Fibroblast of mammary gland (primary cell): ENCODE measurements around the gene EGLN1.

Experiments used
- DNase-seq: peaks from one replicate; pipeline ENCODE4 v3.0.0-alpha.2; 2010; ENCODE audit warnings: low read depth
- H3K4me3 ChIP-seq: 2 replicates; pipeline ENCODE4 v1.5.1; 2011; ENCODE audit warnings: low read depth, mild to moderate bottlenecking, low read length, moderate library complexity; ENCODE audit not compliant: control insufficient read depth
- TF ChIP-seq, protein P1 (sequence below): conservative IDR thresholded peaks from 2 replicates; pipeline ENCODE4 v1.5.1; 2011; ENCODE audit warnings: low read depth, low read length, inconsistent platforms; ENCODE audit not compliant: control insufficient read depth, insufficient read depth

The EGLN1 gene

DNA sequence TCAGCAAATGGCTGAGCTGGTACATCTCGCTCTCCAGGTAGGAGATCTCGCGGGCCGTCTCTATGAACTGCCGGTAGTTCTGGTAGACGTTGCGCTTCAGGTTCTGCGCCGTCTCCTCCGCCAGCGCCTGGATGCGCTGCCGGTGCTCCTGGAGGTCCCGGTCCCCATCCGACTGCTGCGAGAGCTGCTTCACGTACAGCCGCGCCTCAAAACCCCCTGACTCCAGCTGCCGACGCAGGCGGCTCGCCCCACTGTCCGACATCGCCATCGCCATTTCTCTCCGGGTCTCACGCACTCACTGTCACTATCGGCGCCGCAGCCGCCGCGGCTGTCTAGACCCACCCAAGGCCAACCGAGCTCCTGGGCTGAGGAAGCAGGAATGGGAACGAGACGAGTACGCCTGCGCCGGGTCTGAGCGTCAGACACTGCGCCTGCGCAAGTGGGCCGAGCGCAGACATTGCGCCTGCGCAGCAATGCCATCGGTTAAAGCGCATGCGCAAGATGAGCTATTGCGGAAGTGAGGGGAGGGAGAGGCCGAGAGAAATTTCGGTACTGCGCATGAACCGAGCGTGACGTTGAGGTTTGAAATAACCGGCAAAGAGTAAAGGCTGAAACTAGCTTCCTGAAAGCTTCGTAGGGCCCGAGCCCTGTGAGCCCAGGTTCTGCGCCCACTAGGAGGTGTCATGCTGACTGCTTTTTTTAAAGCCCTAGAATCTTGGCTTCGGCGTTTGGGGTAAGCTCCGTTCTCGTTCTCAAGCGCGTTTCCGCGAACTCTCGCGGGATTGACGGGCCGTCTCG, 84.4 kb downstream of the EGLN1 start, which contains the start of gene EXOC8:
Gene EXOC8 (minus strand): TSS at position 381 of the 798 bp plus-strand sequence. CDS start 107 bp downstream, at position 274.
- peak within 1 kb of the TSS; percentile 99 for H3K4me3 ChIP-seq
- TF ChIP-seq, protein P1, sequence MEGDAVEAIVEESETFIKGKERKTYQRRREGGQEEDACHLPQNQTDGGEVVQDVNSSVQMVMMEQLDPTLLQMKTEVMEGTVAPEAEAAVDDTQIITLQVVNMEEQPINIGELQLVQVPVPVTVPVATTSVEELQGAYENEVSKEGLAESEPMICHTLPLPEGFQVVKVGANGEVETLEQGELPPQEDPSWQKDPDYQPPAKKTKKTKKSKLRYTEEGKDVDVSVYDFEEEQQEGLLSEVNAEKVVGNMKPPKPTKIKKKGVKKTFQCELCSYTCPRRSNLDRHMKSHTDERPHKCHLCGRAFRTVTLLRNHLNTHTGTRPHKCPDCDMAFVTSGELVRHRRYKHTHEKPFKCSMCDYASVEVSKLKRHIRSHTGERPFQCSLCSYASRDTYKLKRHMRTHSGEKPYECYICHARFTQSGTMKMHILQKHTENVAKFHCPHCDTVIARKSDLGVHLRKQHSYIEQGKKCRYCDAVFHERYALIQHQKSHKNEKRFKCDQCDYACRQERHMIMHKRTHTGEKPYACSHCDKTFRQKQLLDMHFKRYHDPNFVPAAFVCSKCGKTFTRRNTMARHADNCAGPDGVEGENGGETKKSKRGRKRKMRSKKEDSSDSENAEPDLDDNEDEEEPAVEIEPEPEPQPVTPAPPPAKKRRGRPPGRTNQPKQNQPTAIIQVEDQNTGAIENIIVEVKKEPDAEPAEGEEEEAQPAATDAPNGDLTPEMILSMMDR: no peak
- DNase-seq: peak; percentile 97

DNA sequence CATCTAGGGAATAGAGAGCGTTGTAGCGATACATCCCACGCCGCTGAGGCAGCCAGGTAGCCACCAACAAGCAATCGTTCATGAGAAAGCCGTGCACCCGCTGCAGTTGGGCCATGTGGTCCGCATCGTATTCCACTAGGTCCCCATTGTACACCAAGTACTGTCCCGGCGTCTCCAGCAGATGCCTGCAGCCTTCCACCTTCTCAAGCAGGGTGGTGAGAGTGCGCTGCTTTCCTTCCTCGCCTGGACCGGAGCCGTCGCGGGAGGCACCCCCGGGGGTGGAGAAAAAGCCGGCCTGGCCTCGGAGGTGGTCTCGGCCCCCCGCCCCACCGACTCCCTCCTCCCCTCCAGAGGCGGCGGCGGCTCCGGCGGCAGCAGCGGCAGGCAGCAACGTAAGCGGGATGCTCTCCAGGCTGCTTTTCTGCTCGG, 85.0 kb downstream of the EGLN1 start:
- no peak for DNase-seq
- TF ChIP-seq, protein P1: no peak
- peak overlapping the region; percentile 99 for H3K4me3 ChIP-seq

DNA sequence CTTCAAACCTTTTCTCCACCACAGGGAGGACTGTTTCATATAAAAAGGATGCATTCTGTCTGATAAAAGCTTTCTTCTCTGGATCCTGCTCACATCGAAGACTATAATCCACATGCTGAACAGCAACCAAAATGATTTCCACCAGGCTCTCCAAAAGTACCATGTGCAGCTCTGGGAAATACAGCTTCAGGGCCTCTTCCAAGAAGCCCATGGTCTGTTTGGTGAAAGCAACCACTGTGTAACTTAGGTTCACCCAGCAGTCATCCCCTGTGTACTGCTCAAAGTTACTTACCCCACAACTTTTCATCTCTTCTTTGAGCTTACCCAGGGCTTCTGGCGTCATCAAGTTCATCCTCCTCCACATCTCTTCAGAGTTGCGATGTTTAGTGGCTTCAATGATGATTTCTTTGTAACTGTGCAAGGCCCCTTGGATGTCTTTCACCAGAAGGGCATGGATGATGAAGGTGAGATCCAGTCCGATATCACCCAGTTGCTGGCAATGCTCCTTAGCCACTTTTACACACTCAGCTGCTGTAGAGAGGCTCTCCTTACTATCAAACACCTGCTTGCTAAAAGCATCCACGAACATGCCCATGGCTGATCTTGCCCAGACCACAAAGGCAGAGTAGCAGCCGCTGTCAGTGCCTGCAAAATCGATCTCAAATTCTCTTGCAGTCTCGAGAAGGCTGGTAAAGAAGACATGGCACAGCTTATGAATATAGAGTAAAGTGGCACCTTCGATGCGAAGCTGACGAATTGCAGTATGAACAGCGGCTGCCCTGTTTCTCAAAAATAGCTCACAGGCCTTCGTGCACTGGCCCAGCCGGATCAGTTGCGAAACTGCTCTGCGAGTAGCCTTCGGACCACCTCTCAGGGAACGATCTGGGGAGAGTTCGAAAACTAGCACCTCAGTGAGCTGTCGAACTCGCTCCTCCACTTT, 86.2 kb downstream of the EGLN1 start:
- DNase-seq: no peak
- H3K4me3 ChIP-seq: peak overlapping the region; percentile 99
- TF ChIP-seq, protein P1: no peak

DNA sequence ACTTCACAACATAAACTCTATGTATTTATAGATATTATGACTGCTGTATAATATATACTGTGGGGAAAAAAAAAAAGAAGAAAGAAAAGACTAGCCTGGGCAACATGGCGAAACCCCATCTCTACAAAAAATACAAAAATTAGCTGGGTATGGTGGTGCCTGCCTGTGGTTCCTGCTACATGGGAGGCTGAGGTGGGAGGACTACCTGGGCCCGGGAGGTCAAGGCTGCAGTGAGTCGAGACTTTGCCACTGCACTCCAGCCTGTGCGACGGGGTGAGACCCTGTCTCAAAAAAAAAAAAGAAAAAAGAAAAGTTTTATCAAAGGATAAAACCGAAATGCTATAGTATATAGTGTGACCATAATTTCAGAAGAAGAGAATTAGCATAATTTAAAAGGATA, 87.1 kb downstream of the EGLN1 start:
- TF ChIP-seq, protein P1: no peak
- DNase-seq: no peak
- H3K4me3 ChIP-seq: peak overlapping the region; percentile 99

DNA sequence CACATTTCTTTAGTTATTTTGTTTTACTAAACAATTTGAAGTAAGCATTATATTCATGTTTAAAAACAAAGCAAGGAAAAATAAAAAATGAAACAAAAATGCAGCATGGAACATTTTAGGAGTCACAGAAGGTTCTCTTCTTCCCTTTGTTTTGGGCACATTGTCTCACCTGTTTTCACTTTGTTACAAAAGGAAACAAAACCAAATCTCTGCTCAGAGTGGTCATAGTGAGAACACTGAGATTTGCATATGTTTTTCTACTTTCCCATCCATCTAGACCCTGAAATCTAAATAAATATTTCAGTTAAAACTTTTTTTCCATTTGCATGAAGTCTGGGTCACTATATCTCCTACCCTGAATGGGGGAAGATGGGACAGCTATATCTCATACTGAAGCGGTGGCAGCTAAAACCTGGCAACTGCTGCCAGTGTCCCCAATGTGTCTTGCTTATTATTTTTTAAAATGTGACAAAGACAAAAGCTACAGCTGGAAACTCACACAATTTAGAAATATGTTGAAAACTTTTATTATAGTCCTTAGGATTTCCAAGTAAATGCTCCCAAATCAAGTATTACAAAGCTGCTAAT, 87.9 kb downstream of the EGLN1 start:
- TF ChIP-seq, protein P1: no peak
- peak overlapping the region; percentile 99 for H3K4me3 ChIP-seq
- no peak for DNase-seq

DNA sequence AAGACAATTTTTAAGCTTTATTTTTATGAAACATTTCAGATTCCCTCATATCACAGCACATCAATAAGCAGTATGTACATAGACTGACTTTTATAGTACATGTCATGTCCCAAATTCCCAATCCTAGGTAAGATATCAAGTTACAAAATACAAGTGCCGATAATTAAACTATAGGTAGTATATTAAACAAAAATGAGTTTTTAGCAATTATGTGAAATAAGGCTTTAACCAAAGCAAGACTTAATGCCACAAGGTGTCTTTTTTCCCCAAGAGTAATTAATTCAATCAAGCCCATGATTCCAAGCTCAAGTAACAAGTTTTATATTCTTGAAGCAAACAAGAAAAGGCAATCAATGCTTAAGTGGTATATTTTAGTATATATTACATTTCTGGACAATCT, 89.3 kb downstream of the EGLN1 start:
- no peak overlapping the region for H3K4me3 ChIP-seq
- TF ChIP-seq, protein P1: no peak

More for the DNA sequence above, 89.3 kb downstream of the EGLN1 start:
- no peak for DNase-seq
